B cell (primary cell): ENCODE data around the gene SURF2.

Source experiments
- EZH2 ChIP-seq: IDR thresholded peaks from 2 replicates; pipeline ENCODE4 v1.6.1; 2012; ENCODE audit warnings: borderline replicate concordance, low read depth, mild to moderate bottlenecking, moderate library complexity, low read length; ENCODE audit not compliant: insufficient read depth, poor library complexity, severe bottlenecking
- TF ChIP-seq, protein P1 (sequence below): fragments of 200-600 bp; IDR thresholded peaks from one replicate; pipeline ENCODE4 v1.8.0; 2022; ENCODE audit warnings: antibody characterized with exemption, mild to moderate bottlenecking

- TF ChIP-seq, protein P1, sequence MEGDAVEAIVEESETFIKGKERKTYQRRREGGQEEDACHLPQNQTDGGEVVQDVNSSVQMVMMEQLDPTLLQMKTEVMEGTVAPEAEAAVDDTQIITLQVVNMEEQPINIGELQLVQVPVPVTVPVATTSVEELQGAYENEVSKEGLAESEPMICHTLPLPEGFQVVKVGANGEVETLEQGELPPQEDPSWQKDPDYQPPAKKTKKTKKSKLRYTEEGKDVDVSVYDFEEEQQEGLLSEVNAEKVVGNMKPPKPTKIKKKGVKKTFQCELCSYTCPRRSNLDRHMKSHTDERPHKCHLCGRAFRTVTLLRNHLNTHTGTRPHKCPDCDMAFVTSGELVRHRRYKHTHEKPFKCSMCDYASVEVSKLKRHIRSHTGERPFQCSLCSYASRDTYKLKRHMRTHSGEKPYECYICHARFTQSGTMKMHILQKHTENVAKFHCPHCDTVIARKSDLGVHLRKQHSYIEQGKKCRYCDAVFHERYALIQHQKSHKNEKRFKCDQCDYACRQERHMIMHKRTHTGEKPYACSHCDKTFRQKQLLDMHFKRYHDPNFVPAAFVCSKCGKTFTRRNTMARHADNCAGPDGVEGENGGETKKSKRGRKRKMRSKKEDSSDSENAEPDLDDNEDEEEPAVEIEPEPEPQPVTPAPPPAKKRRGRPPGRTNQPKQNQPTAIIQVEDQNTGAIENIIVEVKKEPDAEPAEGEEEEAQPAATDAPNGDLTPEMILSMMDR = no peak
- no peak for TF ChIP-seq EZH2
These were observed 33.1 kb upstream of the SURF2 start for GRCh38 chr9:133323211-133323610.
